Activated CD4-positive, alpha-beta T cell treated with anti-CD3 and anti-CD28 coated beads for 48 hours (primary cell): ENCODE measurements around the gene SLC7A6OS.

Experiments used
- DNase-seq: peaks from one replicate; pipeline ENCODE4 v3.0.0-alpha.2; 2020

SLC7A6OS gene

GRCh38 chr16:68249371-68249770, 61.4 kb downstream of the SLC7A6OS start:
- DNase-seq, result no peak
